ENCODE data around the gene SYNGAP1.
A peak's percentile ranks its signal among the peaks of the same experiment; 100 is the strongest.

The SYNGAP1 gene

DNA sequence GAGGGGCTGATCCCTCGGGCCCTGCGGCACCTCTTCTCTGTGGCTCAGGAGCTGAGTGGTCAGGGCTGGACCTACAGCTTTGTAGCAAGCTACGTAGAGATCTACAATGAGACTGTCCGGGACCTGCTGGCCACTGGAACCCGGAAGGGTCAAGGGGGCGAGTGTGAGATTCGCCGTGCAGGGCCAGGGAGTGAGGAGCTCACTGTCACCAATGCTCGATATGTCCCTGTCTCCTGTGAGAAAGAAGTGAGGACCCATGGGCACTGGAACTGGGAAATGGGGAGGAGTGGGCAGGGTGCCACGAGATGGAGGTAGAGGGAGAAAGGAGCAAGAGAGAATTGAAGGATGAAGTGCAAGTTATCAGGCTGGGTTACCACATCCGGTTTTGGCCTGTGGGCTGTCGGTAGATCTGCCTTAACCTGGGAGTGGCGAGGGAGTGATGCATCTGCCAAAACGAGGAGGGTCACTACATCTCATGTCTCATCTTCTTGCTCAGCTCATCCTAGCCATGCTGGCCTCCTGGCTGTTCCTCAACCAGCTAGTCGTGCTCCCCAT is 14.4 kb upstream of the SYNGAP1 start:
- no peak overlapping the region for H2AFZ ChIP-seq (ENCODE audit: low read depth, low read length)
- no peak for TF ChIP-seq EZH2 (IDR thresholded peaks at IDR 0.05; ENCODE audit: borderline replicate concordance, low read depth, low read length, severe bottlenecking)
- TF ChIP-seq, protein P1, sequence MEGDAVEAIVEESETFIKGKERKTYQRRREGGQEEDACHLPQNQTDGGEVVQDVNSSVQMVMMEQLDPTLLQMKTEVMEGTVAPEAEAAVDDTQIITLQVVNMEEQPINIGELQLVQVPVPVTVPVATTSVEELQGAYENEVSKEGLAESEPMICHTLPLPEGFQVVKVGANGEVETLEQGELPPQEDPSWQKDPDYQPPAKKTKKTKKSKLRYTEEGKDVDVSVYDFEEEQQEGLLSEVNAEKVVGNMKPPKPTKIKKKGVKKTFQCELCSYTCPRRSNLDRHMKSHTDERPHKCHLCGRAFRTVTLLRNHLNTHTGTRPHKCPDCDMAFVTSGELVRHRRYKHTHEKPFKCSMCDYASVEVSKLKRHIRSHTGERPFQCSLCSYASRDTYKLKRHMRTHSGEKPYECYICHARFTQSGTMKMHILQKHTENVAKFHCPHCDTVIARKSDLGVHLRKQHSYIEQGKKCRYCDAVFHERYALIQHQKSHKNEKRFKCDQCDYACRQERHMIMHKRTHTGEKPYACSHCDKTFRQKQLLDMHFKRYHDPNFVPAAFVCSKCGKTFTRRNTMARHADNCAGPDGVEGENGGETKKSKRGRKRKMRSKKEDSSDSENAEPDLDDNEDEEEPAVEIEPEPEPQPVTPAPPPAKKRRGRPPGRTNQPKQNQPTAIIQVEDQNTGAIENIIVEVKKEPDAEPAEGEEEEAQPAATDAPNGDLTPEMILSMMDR (IDR thresholded peaks at IDR 0.05; ENCODE audit: borderline replicate concordance, extremely low read depth, low read length, poor library complexity, severe bottlenecking) = no peak
- H4K20me1 ChIP-seq (ENCODE audit: insufficient read depth, low read length) = 0 out of 2 replicates have a peak, but pooled peaks cover 7% of the 10 kb centered on the region
- H3K4me1 ChIP-seq (ENCODE audit: insufficient read depth, low read length) = peaks cover 10% of the 10 kb centered on the region
- H3K27me3 ChIP-seq (ENCODE audit: insufficient read depth, low read length, poor library complexity) = no peaks in the 10 kb centered on the region
- H3K9me3 ChIP-seq (ENCODE audit: insufficient read depth, low read length, severe bottlenecking) = no peaks in the 10 kb centered on the region
- H3K4me2 ChIP-seq (ENCODE audit: insufficient read depth, low read length) = no peak overlapping the region
- no peak overlapping the region for H3K9ac ChIP-seq (ENCODE audit: low read depth, low read length)
- DNase-seq (no peak), ATAC-seq (ENCODE audit: insufficient read depth, low read depth) (no peak)
- H3K36me3 ChIP-seq (ENCODE audit: insufficient read depth, low read length) = peaks cover 76% of the 10 kb centered on the region
- peaks cover 34% of the 10 kb centered on the region for H3K79me2 ChIP-seq (ENCODE audit: insufficient read depth, low read length)
- H3K4me3 ChIP-seq (ENCODE audit: low read depth in 1 of 2, low read length in 2 of 2) = no peak overlapping the region
- H3K27ac ChIP-seq (ENCODE audit: low read length) = no peak overlapping the region

GRCh38 chr6:33406126-33406525 is 13.7 kb upstream of the SYNGAP1 start:
- H3K79me2 ChIP-seq (ENCODE audit: insufficient read depth, low read length) = peaks cover 33% of the 10 kb centered on the region
- peaks cover 70% of the 10 kb centered on the region for H3K36me3 ChIP-seq (ENCODE audit: insufficient read depth, low read length)
- H3K27ac ChIP-seq (ENCODE audit: low read length) = no peak overlapping the region
- no peak overlapping the region for H3K4me3 ChIP-seq (ENCODE audit: low read depth in 1 of 2, low read length in 2 of 2)
- H3K9ac ChIP-seq (ENCODE audit: low read depth, low read length) = no peak overlapping the region
- no peaks in the 10 kb centered on the region for H3K27me3 ChIP-seq (ENCODE audit: insufficient read depth, low read length, poor library complexity)
- TF ChIP-seq EZH2 (IDR thresholded peaks at IDR 0.05; ENCODE audit: borderline replicate concordance, low read depth, low read length, severe bottlenecking) = no peak
- no peaks in the 10 kb centered on the region for H3K9me3 ChIP-seq (ENCODE audit: insufficient read depth, low read length, severe bottlenecking)
- H3K4me2 ChIP-seq (ENCODE audit: insufficient read depth, low read length) = no peak overlapping the region
- H4K20me1 ChIP-seq (ENCODE audit: insufficient read depth, low read length) = 0 out of 2 replicates have a peak, but pooled peaks cover 7% of the 10 kb centered on the region
- no peak for ATAC-seq (ENCODE audit: insufficient read depth, low read depth)
- H2AFZ ChIP-seq (ENCODE audit: low read depth, low read length) = no peak overlapping the region
- H3K4me1 ChIP-seq (ENCODE audit: insufficient read depth, low read length) = peaks cover 10% of the 10 kb centered on the region
- no peak for DNase-seq

DNA sequence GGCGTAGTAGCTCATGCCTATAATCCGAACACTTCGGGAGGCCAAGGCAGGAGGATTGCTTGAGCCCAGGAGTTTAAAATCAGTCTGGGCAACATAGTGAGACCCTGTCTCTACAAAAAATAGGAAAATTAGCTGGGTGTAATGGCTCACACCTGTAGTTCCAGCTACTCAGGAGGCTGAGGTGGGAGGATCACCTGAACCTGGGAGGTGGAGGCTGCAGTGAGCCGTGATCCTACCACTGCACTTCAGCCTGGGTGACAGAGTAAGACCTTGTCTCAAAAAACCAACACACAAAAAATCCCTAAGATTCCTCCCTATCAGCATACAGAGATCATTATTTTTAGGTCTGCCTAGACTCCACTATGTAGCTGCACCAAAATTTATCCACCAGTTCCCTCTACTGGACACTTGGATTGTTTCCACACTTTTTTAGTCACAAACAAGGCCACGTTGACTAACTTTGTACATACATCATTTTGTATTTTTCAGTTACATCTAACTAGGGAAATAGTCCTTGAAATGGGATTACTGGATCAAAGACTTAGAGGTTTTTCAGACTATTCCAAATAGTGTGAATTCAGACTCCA is 12.6 kb upstream of the SYNGAP1 start:
- H3K36me3 ChIP-seq (ENCODE audit: insufficient read depth, low read length) = peaks cover 63% of the 10 kb centered on the region
- no peak overlapping the region for H3K4me2 ChIP-seq (ENCODE audit: insufficient read depth, low read length)
- no peak for ATAC-seq (ENCODE audit: insufficient read depth, low read depth)
- H3K27ac ChIP-seq (ENCODE audit: low read length) = no peak overlapping the region
- no peaks in the 10 kb centered on the region for H3K27me3 ChIP-seq (ENCODE audit: insufficient read depth, low read length, poor library complexity)
- no peak for DNase-seq
- 0 out of 2 replicates have a peak, but pooled peaks cover 7% of the 10 kb centered on the region for H4K20me1 ChIP-seq (ENCODE audit: insufficient read depth, low read length)
- peaks cover 36% of the 10 kb centered on the region for H3K79me2 ChIP-seq (ENCODE audit: insufficient read depth, low read length)
- no peaks in the 10 kb centered on the region for H3K9me3 ChIP-seq (ENCODE audit: insufficient read depth, low read length, severe bottlenecking)
- peaks cover 20% of the 10 kb centered on the region for H3K4me1 ChIP-seq (ENCODE audit: insufficient read depth, low read length)
- H3K4me3 ChIP-seq (ENCODE audit: low read depth in 1 of 2, low read length in 2 of 2) = no peak overlapping the region
- H3K9ac ChIP-seq (ENCODE audit: low read depth, low read length) = no peak overlapping the region
- TF ChIP-seq, protein P1 (IDR thresholded peaks at IDR 0.05; ENCODE audit: borderline replicate concordance, extremely low read depth, low read length, poor library complexity, severe bottlenecking) = peak; percentile 37
- TF ChIP-seq EZH2 (IDR thresholded peaks at IDR 0.05; ENCODE audit: borderline replicate concordance, low read depth, low read length, severe bottlenecking) = no peak
- H2AFZ ChIP-seq (ENCODE audit: low read depth, low read length) = no peak overlapping the region

DNA sequence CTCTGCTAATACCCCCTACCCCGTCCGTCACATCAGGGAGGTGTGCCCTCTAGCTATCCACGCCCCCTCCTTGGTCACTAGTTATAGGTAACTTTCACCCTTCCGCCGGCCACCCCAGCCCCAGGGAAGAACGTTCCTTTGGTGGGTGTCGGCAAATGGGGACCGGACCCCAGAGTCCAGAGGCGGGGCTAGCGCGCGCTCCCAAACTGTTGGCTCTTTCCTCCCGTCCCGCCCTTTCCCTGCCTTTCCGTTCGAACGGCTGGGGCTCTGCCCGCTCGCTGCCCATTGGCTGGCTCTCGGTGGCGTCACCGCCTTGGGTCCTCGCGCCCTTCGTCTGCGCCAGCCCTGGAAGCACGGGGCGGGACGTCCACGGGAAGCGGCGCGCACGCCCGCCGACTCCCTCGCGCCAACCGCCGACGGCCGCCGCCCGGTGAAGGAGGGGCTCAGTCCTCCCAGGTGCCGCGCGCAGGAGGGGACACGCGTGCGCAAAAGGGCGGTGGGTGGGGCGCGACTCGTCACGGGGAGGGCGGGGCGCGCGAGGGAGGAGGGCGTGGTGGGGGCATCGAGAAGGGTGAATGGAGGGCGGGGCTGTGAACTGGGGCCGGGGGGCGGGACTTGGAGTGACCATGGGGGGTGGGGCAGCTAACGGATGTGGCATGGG is 9.7 kb upstream of the SYNGAP1 start:
- Histone ChIP-seq H3K27ac (ENCODE audit: low read length) (peak overlapping the region; percentile 100), H4K20me1 (ENCODE audit: insufficient read depth, low read length) (peaks cover 15% of the 10 kb centered on the region; the same call in 1 of the 2 replicates), H3K4me1 (ENCODE audit: insufficient read depth, low read length) (peaks cover 43% of the 10 kb centered on the region), H3K4me3 (ENCODE audit: low read depth in 1 of 2, low read length in 2 of 2) (peak overlapping the region; percentile 27 to 75; a peak in 3 of 4 replicates), H3K4me2 (ENCODE audit: insufficient read depth, low read length) (peak overlapping the region; percentile 89), H3K36me3 (ENCODE audit: insufficient read depth, low read length) (peaks cover 62% of the 10 kb centered on the region), H3K9ac (ENCODE audit: low read depth, low read length) (peak overlapping the region; percentile 87), H3K27me3 (ENCODE audit: insufficient read depth, low read length, poor library complexity) (no peaks in the 10 kb centered on the region), H2AFZ (ENCODE audit: low read depth, low read length) (peak overlapping the region; percentile 90), H3K79me2 (ENCODE audit: insufficient read depth, low read length) (peaks cover 30% of the 10 kb centered on the region), H3K9me3 (ENCODE audit: insufficient read depth, low read length, severe bottlenecking) (no peaks in the 10 kb centered on the region)
- ATAC-seq (ENCODE audit: insufficient read depth, low read depth) = peak; percentile 93
- peak; percentile 98 for DNase-seq
- no peak for TF ChIP-seq EZH2 (IDR thresholded peaks at IDR 0.05; ENCODE audit: borderline replicate concordance, low read depth, low read length, severe bottlenecking)
- TF ChIP-seq, protein P1 (IDR thresholded peaks at IDR 0.05; ENCODE audit: borderline replicate concordance, extremely low read depth, low read length, poor library complexity, severe bottlenecking) = no peak

Data from DND-41 (cell line).